GM19463 (cell line): ENCODE results near the gene MAD1L1.

Experiments
- ATAC-seq: cut with Tn5 transposase; IDR thresholded peaks from one replicate; pipeline ENCODE4 v1.9.1; 2021; ENCODE audit warnings: mild to moderate bottlenecking, moderate library complexity; ENCODE audit not compliant: unreplicated experiment

MAD1L1 gene

DNA sequence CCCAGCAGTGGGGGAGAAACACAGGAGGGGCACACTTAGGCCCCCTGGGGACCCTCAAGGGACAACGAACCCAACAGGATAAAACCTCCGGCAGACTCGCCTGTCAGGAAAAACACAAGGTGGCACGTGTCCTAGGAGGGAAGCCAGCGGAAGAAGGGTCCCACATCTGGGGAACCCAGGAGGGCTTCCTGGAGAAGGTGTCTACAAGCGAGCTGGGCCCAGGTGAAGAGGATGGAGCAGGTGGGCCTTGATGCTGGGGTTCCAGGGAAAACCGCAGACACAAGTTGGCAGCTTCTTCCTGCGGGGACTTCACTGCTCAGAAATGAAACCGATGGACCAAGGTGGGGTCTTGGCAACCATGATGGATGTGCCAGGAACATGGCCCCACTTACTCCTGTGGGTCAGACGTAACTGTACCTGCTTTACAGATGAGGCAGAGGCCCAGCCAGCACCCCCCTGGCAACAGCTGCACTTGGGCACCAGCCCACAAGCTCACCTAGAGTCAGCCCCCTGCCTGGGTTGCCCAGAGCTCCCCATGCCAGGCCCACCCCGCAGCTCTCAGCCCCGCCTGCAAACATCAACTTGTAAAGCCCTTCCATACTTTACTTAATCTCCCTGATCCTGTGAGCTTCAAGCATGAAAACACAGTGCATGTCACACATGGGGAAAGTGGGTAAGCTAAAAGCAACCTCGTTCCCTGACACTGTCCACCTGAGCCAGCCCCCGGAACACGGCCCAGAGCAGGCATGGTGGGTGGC, 337.7 kb downstream of the MAD1L1 start:
- ATAC-seq, result no peak

DNA sequence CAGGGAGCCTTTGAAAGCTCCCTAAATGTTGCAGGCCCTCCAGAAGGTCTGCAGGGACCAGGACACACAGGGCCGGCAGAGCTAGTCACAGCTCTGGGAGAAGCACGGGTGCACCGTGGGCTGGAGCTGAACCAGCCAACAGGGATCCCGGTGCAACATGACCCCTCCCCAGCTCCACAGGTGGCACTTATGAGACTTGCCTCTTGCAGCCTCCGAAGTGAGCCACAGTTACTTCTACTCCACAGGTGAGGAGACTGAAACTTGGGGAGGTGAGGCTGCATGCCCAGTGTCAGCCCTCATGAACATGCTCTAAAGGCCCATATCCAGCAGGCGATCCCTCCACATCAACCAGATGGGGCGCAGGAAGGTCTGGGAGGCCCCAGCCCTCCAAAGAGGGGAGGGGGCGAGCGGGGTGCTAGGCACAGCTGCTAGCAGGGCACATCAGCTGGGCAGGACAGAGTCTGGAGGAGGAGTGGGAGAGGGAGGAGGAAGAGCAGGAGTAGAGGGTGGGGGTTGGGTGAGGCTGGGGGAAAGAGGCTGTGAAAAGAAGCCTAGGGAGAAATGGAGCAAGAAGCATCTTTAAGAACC, 338.3 kb downstream of the MAD1L1 start:
- no peak for ATAC-seq

GRCh38 chr7:1893451-1893850, 339.3 kb downstream of the MAD1L1 start:
- no peak for ATAC-seq

- ATAC-seq, result no peak
Observed at GRCh38 chr7:1893036-1893435, 339.7 kb downstream of the MAD1L1 start.

DNA sequence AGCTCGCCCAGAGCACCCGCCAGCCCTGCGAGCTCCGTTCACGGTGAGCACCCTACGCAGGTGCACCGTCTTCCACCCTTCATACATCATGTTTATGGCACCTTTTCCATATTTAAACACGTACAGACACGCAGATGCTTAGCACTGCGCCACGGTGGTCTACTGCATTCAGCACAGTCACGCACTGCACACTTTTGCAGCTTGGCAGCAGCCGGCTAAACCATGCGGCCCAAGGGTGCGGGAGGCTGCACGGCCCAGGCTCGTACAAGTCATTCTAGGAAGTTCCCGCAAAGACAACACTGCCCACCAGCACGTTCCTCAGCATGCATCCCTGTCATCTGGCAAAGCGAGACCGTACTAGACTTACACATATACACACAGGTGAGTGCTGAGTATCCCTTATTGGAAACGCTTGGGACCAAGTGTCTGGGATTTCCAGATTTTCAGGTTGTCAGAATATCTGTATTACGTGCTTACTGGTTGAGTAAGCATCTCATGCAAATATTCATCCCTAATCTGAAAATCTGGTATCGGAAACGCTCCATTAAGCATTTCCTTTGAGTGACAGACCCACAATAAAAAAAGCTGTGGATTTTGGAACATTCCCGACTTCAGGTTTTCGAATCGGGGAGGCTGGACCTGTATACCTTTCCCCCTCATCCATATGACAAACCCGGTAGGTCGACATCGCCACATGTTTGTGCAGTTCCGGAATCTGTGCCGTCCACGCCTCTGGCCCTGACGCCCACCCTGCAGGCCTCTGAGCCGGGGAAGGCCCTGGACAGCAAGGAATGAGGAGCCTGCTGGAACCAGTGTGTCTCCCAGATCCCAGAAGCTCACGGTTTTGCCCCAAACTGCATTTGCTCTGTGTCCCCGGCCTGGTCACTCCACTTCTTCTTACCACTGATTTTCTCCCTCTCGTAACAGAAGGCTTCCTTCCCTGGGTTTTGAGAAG, 340.5 kb downstream of the MAD1L1 start:
- no peak for ATAC-seq

- no peak for ATAC-seq
Observed at GRCh38 chr7:1890289-1891235, 342.2 kb downstream of the MAD1L1 start.

- ATAC-seq, result no peak
Observed at GRCh38 chr7:1889556-1890181, 343.1 kb downstream of the MAD1L1 start.

- ATAC-seq, result no peak
Observed at GRCh38 chr7:1889091-1889490, 343.7 kb downstream of the MAD1L1 start.

DNA sequence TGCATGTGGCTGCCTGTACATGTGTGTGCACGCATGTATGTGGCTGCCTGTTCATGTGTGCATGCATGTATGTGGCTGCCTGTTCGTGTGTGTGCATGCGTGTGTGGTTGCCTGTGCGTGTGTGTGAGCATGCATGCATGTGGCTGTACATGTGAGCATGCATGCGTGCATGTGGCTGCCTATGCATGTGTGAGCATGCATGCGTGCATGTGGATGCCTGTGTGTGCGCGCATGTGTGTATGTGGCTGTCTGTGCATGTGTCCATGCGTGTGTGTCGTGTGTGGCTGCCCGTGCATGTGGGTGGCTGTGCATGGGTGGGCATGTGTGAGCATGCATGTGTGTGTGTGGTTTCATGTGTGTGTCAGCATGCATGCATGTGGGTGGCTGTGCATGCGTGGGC, 344.3 kb downstream of the MAD1L1 start:
- ATAC-seq, result no peak

- no peak for ATAC-seq
Observed at GRCh38 chr7:1887251-1887650, 345.5 kb downstream of the MAD1L1 start.

- no peak for ATAC-seq
Observed at GRCh38 chr7:1886361-1887064, 346.2 kb downstream of the MAD1L1 start.

- ATAC-seq, result no peak
Observed at GRCh38 chr7:1885465-1886226, 347.1 kb downstream of the MAD1L1 start.

DNA sequence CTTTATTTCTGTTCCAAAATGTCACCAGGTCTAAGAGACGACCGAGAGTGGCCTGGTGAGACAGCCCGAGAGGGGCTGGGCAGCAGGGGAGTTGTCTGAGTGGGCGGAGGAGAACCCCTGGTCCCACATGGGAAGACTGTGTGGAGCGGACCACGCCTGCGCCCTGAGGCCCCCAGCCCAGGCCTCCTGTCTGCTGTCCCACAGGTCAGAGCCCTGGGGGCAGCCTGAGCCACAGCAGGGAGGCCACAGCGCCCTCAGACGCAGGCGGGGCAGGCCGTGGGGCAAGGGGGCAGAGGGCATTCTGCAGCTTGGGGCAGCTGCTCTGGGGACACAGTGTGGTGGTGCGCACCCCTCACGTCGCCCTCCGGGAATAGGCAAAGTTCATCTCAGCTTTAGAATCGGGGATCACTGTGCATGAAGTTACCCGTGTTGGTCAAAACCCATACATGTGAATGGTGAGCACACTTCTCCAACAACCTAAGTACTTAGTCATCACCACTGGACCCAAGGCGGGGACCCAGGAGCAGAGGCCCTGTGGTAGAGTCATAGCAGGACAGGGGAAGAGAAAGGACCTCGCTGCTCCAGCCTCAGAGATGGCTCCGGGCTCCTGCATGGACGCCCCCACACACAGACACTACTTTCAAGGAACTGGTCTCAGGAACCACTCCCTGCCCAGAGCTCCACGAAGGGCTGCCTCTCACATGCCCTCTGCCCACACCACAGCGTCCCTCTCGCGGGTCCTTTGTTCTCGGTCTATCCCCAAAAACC, 348.0 kb downstream of the MAD1L1 start:
- ATAC-seq, result no peak

DNA sequence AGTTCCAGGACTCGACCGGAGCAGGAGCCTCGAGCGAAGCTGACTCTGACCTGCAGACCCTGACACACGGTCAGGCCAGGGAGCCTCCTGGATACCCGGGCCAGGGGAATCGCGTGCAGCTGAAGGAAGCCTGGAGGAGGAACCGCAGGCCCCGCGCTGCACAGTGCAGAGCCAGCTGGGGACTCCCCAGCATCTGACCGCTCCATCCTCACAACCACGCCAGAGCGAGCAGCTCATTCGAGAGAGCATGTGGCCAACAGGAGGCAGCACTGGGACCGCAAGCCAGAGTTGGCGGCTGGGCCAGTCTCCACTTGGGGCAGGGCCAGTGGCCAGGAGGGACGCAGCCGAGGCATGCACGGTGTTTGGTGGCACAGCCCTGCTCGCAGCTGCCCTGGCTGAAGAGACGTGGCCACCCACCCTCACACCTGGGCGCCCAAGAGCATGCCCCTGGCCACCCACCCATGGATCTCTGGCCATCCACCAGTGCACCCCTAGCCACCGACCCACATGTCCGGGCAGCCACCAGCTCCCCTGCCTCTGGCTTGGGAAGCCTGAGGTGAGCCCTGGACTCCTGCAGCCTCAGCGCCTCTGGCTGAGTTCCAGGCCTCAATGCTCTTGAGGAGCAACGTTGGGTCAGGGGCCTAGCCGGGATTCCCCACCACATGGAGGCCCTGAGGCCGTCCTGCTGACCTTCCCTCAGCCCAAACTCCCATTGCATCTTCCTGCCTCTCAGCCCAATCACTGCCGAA, 348.7 kb downstream of the MAD1L1 start:
- ATAC-seq, result no peak

DNA sequence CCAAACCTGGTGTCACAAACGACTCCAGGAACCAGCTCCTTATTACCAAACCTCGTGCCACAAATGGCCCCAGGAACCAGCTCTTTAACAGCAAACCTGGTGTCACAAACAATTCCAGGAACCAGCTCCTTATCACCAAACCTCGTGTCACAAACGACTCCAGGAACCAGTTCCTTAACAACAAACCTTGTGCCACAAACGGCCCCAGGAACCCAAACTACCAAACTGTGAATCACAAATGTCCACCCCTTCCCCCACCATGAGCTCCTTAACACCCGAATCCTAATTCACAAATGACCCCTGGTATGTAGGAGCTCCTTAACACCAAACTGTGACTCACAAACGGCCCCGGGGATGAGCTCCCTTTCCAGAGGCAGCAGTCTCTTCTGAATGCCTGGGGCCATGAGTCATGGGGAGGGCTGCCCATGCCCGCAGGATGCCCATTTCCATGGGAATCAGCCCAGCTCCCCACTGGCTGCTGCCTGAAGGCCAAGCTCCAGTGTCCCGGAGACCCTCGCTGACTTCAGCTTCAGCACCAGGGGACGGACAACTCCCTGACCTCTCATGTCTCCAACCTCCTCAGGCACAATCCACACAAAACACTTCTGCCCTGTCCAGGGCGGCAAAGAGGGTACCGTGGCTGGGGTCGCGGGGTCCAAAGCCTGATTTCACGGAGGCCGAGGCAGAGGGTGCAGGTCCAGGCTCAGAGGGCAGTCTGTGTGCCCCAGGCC, 349.5 kb downstream of the MAD1L1 start:
- ATAC-seq, result no peak

DNA sequence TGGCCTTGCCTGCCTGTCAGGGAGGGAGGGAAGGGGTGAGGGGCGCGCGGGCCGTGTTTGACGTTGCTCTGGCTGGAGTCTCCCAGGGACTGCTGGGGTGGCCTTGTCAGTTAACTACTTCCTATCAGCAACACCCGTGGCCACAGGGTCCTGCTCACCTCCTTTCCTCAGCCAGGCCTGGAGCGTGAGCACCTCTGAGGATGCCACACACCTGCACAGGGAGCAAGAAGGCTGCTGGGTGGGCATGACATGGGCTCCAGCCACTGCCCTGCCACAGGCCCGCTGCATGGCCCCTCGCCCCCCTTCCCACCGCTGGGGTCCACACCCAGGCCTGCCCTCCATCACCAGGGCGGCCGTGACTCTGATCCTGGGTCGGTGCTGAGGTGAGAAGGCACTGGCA, 350.3 kb downstream of the MAD1L1 start:
- ATAC-seq, result no peak

GRCh38 chr7:1881946-1882345, 350.8 kb downstream of the MAD1L1 start:
- no peak for ATAC-seq
